SIG-M5 treated with dmso at 0.1 percent for 504 hours (cell line): ENCODE results near the gene DNAH1.

Experiments
- DNase-seq: peaks from one replicate; lab custom pipeline; 2025; ENCODE audit not compliant: unreplicated experiment; lab: John Stamatoyannopoulos, UW

Gene DNAH1

DNA sequence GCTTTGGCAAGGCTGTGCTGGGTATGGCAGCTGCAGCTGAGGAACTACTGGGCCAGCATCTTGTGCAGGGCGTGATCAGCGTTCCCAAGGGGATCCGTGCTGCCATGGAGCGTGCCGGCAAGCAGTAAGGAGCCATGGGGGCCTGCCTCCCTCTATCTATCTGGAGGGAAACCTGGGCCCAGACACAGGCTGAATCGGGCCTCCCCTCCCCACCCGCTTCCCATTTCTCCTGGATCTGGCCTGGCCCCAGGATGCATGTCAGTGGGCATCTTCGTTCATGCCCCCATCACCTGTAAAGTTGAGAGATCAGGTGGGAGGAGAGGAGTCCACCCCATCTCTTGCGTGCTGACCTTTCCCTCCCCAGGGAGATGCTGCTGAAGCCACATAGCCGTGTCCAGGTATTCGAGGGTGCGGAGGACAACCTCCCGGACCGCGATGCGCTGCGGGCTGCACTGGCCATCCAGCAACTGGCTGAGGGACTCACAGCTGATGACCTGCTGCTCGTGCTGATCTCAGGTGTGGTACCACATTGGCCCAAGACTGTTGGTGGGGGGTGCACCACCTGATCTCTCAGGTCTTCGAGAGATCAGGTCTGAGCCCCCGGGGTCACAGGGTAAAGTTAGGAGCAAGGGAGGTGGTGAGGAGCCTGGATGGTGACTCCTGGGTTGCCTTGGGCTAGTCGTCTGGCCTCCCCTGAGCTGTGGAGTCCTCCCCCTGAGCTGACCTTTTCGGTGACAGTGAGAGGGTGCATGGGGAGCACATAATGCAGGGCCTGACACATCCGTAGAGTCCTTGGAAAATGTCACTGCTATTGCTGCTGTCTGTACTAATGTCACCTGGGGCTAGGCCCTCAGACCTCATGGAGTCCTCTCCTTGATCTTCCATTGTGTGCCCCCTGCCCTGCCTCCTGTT is 25.3 kb upstream of the DNAH1 start:
- DNase-seq, result no peak

GRCh38 chr3:52291508-52292181 is 24.5 kb upstream of the DNAH1 start:
- DNase-seq, result no peak

GRCh38 chr3:52292247-52293065 is 23.7 kb upstream of the DNAH1 start:
- DNase-seq, result no peak

- no peak for DNase-seq
Observed at GRCh38 chr3:52293491-52294319, 22.4 kb upstream of the DNAH1 start.

DNA sequence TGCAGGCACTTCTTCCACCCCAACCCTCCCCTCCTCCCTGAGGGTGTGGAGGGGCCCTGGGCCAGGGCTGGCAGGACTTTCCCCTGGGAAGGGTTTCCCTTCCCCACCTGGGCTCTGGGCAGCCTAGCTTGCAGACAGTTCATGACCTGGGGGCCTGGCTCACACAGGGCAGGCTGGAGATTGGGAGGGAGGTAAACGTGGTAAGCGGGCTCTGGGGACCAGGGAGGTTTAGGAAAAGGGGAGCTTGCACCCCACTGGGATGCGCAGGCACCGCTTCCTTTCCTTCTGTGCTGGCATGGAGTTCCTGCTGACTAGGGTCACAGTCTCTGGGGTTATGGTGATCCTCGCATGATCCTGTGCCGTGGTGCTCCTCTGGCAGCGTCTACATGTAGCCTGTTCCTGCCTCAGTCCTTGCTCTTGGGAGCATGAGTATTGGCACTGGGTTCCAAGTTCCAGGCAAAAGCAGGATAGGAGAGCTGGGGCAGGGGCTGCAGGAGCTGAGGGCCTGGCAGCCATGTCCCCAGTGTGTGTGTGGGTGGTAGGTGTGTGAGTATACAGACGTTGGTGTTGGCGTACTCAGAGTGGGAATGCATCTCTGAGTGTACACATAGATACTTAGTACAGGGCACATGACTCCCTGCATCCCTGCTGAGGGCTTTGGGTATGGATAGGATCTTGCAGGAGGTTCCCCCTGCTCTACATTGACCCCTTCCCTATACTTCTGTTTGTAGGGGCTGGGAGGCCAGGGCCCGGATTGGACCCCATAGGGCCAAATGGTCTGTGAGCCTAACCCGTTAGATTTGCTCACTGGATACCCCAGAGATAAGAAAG is 21.6 kb upstream of the DNAH1 start:
- no peak for DNase-seq

- no peak for DNase-seq
Observed at GRCh38 chr3:52295671-52296208, 20.4 kb upstream of the DNAH1 start.

- no peak for DNase-seq
Observed at GRCh38 chr3:52297242-52298148, 18.6 kb upstream of the DNAH1 start.

GRCh38 chr3:52298149-52299098 is 17.7 kb upstream of the DNAH1 start:
- no peak for DNase-seq

DNA sequence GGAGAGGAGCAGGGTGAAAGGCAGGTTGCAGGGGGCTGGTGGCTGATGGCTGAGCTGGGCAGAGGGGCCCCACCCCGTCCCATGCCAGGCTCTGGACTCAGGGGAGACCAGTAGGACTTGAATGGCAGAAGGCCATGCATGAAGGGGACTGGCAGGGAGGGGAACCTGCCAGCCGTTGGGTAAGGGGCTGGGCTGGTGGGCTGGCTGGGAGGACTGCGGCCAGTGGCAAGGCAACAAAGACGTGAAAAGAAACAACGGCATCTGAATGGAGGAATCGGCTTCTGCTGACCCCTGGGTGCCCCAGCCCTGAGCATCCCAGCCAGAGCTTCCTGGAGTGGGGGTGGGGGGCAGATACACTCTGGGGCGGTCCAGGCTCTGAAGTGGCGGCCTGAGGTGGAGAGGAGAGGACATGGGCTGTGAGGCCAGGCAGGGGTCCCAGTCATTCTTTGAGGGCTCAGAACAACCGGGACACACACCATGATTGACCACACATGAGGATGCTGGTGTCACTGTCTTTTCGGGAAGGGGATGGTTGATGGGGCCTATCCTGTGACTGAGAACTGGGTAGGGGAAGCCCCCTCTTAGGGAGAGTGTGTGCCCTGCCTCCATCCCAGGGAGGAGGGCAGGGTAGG is 16.8 kb upstream of the DNAH1 start:
- no peak for DNase-seq

- no peak for DNase-seq
Observed at GRCh38 chr3:52299879-52300611, 16.1 kb upstream of the DNAH1 start.

DNA sequence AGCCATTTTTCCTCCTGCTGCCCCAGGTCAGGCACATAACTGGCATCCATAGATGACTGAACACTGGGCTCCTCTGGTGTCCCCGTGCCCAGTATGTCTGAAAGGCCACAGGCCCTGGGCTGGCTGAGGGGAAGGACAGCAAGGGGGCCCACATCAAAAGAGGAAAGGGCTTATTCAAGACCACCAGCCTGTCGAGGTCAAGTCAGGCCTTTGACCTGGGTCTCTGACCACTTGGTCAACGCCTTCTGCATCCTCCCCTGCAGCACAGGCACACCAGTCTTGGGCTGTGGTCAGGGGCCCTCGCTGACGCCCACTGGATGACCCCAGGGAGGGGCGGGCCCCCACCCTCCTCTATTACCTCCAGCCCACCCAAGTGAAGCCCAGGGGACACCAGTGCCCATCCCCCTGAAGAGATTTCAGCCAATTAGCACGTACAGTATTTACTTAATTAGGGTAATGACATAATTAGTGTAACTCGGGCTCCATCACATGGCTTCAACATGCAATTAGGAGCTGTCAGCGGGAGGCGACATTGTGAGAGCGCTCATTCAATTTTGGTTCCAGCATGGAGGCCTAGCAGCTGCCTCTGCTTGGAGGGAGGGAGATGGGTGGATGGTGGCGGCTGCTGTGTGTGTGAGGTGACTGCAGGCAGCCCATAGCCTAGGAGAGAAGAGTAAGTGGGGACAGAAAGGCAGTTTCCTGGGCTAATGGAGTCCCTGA is 13.5 kb upstream of the DNAH1 start:
- no peak for DNase-seq

- DNase-seq, result no peak
Observed at GRCh38 chr3:52303811-52304210, 12.3 kb upstream of the DNAH1 start.

- DNase-seq, result no peak
Observed at GRCh38 chr3:52305926-52306325, 10.2 kb upstream of the DNAH1 start.

- DNase-seq, result no peak
Observed at GRCh38 chr3:52306978-52307377, 9.1 kb upstream of the DNAH1 start.

- no peak for DNase-seq
Observed at GRCh38 chr3:52308308-52308707, 7.8 kb upstream of the DNAH1 start.
